WTC11 (cell line): ENCODE measurements around the gene CD9.

Experiments used
- CREM ChIP-seq: sonication (generic); formaldehyde crosslinking; IDR thresholded peaks from 2 replicates; pipeline ENCODE4 v1.8.1; 2022; ENCODE audit warnings: mild to moderate bottlenecking, missing genetic modification reagents, moderate library complexity
- PRRX2 ChIP-seq: fragments of 250-450 bp; sonication (Bioruptor Pico); IDR thresholded peaks from 2 replicates; pipeline ENCODE4 v1.8.0; 2021; ENCODE audit warnings: mild to moderate bottlenecking
- SMAD3 ChIP-seq: sonication (generic); formaldehyde crosslinking; IDR thresholded peaks from 2 replicates; pipeline ENCODE4 v1.8.0; 2022; ENCODE audit warnings: missing genetic modification reagents, mild to moderate bottlenecking, borderline replicate concordance
- TP53 ChIP-seq: sonication (generic); formaldehyde crosslinking; IDR thresholded peaks from 2 replicates; pipeline ENCODE4 v1.8.1; 2023; ENCODE audit warnings: mild to moderate bottlenecking, missing genetic modification reagents
- ZBTB21 ChIP-seq: sonication (generic); formaldehyde crosslinking; IDR thresholded peaks from 2 replicates; pipeline ENCODE4 v1.8.1; 2023; ENCODE audit warnings: mild to moderate bottlenecking, missing genetic modification reagents, borderline replicate concordance
- ZNF121 ChIP-seq: sonication (generic); formaldehyde crosslinking; IDR thresholded peaks from 2 replicates; pipeline ENCODE4 v1.8.0; 2023; ENCODE audit warnings: missing genetic modification reagents
- TF ChIP-seq, protein P1 (sequence below): fragments of 200-600 bp; IDR thresholded peaks from 2 replicates; pipeline ENCODE4 v1.8.0; 2022; ENCODE audit warnings: antibody characterized with exemption
- TF ChIP-seq, protein P2 (sequence below): sonication (generic); formaldehyde crosslinking; IDR thresholded peaks from 2 replicates; pipeline ENCODE4 v1.8.0; 2022; ENCODE audit warnings: missing genetic modification reagents
- TF ChIP-seq, protein P3 (sequence below): sonication (generic); formaldehyde crosslinking; IDR thresholded peaks from 2 replicates; pipeline ENCODE4 v1.8.1; 2023; ENCODE audit warnings: mild to moderate bottlenecking, missing genetic modification reagents, moderate library complexity
- TF ChIP-seq, protein P4 (sequence below): sonication (generic); formaldehyde crosslinking; IDR thresholded peaks from 2 replicates; pipeline ENCODE4 v1.8.0; 2022; ENCODE audit warnings: mild to moderate bottlenecking, missing genetic modification reagents
- TF ChIP-seq, protein P5 (sequence below): sonication (generic); formaldehyde crosslinking; conservative IDR thresholded peaks from 2 replicates; pipeline ENCODE4 v1.8.1; 2023; ENCODE audit warnings: mild to moderate bottlenecking, low read depth, missing genetic modification reagents, moderate library complexity
- TF ChIP-seq, protein P6 (sequence below): sonication (generic); formaldehyde crosslinking; IDR thresholded peaks from 2 replicates; pipeline ENCODE4 v1.8.1; 2023; ENCODE audit warnings: mild to moderate bottlenecking, missing genetic modification reagents

DNA sequence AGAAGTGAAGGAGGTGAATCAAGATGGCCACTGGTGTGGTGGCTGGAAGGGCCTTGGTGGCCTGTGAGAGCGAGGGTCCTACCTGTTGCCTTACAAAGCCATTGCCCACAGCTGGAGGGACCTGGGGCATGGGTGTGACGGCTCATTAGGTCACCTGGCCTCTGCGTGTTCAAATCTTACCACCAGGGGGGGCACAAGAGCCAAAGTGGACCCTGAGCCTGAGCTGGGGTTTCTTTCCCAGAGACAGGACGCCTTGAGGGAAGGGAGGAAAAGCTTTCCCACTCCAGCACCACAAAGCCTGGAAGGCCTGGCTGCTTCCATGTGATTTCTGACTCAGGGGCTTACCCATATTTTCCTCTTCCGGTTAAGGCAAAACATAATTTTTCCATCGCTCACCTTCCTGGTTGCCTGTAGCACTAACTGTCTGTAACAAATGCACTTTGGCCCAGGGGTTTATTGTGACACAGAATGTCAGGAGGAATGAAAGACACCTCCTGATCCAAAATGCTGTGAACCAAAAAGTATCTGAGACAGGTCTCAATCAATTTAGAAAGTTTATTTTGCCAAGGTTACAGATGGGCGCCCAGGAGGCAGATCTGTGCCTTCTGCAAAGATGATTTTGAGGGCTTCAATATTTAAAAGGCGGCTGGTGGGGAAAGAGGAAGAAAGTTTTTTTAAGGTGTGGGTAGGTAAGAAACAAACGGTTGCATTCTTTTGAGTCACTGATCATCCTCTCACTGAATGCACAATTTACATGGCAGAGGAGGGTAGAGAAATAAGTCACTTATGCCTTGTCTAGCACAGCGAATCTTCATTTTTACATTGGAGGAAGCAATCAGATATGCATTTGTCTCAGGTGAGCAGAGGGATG, 4.3 kb upstream of the CD9 start:
- TF ChIP-seq, protein P1, sequence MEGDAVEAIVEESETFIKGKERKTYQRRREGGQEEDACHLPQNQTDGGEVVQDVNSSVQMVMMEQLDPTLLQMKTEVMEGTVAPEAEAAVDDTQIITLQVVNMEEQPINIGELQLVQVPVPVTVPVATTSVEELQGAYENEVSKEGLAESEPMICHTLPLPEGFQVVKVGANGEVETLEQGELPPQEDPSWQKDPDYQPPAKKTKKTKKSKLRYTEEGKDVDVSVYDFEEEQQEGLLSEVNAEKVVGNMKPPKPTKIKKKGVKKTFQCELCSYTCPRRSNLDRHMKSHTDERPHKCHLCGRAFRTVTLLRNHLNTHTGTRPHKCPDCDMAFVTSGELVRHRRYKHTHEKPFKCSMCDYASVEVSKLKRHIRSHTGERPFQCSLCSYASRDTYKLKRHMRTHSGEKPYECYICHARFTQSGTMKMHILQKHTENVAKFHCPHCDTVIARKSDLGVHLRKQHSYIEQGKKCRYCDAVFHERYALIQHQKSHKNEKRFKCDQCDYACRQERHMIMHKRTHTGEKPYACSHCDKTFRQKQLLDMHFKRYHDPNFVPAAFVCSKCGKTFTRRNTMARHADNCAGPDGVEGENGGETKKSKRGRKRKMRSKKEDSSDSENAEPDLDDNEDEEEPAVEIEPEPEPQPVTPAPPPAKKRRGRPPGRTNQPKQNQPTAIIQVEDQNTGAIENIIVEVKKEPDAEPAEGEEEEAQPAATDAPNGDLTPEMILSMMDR = peak; percentile 99
- TF ChIP-seq, protein P2, sequence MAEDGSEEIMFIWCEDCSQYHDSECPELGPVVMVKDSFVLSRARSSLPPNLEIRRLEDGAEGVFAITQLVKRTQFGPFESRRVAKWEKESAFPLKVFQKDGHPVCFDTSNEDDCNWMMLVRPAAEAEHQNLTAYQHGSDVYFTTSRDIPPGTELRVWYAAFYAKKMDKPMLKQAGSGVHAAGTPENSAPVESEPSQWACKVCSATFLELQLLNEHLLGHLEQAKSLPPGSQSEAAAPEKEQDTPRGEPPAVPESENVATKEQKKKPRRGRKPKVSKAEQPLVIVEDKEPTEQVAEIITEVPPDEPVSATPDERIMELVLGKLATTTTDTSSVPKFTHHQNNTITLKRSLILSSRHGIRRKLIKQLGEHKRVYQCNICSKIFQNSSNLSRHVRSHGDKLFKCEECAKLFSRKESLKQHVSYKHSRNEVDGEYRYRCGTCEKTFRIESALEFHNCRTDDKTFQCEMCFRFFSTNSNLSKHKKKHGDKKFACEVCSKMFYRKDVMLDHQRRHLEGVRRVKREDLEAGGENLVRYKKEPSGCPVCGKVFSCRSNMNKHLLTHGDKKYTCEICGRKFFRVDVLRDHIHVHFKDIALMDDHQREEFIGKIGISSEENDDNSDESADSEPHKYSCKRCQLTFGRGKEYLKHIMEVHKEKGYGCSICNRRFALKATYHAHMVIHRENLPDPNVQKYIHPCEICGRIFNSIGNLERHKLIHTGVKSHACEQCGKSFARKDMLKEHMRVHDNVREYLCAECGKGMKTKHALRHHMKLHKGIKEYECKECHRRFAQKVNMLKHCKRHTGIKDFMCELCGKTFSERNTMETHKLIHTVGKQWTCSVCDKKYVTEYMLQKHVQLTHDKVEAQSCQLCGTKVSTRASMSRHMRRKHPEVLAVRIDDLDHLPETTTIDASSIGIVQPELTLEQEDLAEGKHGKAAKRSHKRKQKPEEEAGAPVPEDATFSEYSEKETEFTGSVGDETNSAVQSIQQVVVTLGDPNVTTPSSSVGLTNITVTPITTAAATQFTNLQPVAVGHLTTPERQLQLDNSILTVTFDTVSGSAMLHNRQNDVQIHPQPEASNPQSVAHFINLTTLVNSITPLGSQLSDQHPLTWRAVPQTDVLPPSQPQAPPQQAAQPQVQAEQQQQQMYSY (CRISPR knock-in tag) = no peak
- TF ChIP-seq ZNF121 (no peak), TP53 (CRISPR knock-in tag) (no peak), ZBTB21 (CRISPR knock-in tag) (no peak), CREM (no peak), PRRX2 (CRISPR knock-in tag) (no peak), SMAD3 (CRISPR knock-in tag) (no peak)
- TF ChIP-seq, protein P3, sequence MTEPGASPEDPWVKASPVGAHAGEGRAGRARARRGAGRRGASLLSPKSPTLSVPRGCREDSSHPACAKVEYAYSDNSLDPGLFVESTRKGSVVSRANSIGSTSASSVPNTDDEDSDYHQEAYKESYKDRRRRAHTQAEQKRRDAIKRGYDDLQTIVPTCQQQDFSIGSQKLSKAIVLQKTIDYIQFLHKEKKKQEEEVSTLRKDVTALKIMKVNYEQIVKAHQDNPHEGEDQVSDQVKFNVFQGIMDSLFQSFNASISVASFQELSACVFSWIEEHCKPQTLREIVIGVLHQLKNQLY (CRISPR knock-in tag) = no peak
- TF ChIP-seq, protein P4, sequence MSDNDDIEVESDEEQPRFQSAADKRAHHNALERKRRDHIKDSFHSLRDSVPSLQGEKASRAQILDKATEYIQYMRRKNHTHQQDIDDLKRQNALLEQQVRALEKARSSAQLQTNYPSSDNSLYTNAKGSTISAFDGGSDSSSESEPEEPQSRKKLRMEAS (CRISPR knock-in tag) = peak; percentile 65; the same call in 1 of the 2 replicates
- TF ChIP-seq, protein P5, sequence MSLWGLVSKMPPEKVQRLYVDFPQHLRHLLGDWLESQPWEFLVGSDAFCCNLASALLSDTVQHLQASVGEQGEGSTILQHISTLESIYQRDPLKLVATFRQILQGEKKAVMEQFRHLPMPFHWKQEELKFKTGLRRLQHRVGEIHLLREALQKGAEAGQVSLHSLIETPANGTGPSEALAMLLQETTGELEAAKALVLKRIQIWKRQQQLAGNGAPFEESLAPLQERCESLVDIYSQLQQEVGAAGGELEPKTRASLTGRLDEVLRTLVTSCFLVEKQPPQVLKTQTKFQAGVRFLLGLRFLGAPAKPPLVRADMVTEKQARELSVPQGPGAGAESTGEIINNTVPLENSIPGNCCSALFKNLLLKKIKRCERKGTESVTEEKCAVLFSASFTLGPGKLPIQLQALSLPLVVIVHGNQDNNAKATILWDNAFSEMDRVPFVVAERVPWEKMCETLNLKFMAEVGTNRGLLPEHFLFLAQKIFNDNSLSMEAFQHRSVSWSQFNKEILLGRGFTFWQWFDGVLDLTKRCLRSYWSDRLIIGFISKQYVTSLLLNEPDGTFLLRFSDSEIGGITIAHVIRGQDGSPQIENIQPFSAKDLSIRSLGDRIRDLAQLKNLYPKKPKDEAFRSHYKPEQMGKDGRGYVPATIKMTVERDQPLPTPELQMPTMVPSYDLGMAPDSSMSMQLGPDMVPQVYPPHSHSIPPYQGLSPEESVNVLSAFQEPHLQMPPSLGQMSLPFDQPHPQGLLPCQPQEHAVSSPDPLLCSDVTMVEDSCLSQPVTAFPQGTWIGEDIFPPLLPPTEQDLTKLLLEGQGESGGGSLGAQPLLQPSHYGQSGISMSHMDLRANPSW (CRISPR knock-in tag) = no peak
- TF ChIP-seq, protein P6, sequence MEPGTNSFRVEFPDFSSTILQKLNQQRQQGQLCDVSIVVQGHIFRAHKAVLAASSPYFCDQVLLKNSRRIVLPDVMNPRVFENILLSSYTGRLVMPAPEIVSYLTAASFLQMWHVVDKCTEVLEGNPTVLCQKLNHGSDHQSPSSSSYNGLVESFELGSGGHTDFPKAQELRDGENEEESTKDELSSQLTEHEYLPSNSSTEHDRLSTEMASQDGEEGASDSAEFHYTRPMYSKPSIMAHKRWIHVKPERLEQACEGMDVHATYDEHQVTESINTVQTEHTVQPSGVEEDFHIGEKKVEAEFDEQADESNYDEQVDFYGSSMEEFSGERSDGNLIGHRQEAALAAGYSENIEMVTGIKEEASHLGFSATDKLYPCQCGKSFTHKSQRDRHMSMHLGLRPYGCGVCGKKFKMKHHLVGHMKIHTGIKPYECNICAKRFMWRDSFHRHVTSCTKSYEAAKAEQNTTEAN (CRISPR knock-in tag) = no peak
